Mucosa of rectum (tissue), 2 donors: ENCODE data around the gene TRPC1.

ENCODE experiments used
- H3K27ac ChIP-seq, 2 donors: one replicate each; pipeline ENCODE4 v1.7.0; 2013; ENCODE audit warnings: inconsistent platforms in 2 of 2, low read depth in 2 of 2, low read length in 2 of 2
- H3K27me3 ChIP-seq, 2 donors: one replicate each; pipeline ENCODE4 v1.7.0; 2013; ENCODE audit warnings: low read length in 2 of 2; ENCODE audit not compliant: control insufficient read depth in 2 of 2, insufficient read depth in 2 of 2
- H3K36me3 ChIP-seq, 2 donors: one replicate each; pipeline ENCODE4 v1.7.0; 2013; ENCODE audit warnings: low read length in 2 of 2; ENCODE audit not compliant: control insufficient read depth in 2 of 2, insufficient read depth in 2 of 2
- H3K4me1 ChIP-seq, 2 donors: one replicate each; pipeline ENCODE4 v1.7.0; 2013; ENCODE audit warnings: low read length in 2 of 2, mild to moderate bottlenecking in 1 of 2; ENCODE audit not compliant: control insufficient read depth in 2 of 2, insufficient read depth in 2 of 2
- H3K4me3 ChIP-seq, 2 donors: one replicate each; pipeline ENCODE4 v1.7.0; 2013; ENCODE audit warnings: low read length in 2 of 2
- H3K9ac ChIP-seq, 2 donors: one replicate each; pipeline ENCODE4 v1.7.0; 2013; ENCODE audit warnings: low read length in 2 of 2, low read depth in 1 of 2, mild to moderate bottlenecking in 1 of 2
- H3K9me3 ChIP-seq, 2 donors: one replicate each; pipeline ENCODE4 v1.7.0; 2013; ENCODE audit warnings: low read length in 2 of 2; ENCODE audit not compliant: control insufficient read depth in 2 of 2
- donor health status: healthy.
- donor health status: Normal muscosa, but diverticular disease.

The TRPC1 gene

DNA sequence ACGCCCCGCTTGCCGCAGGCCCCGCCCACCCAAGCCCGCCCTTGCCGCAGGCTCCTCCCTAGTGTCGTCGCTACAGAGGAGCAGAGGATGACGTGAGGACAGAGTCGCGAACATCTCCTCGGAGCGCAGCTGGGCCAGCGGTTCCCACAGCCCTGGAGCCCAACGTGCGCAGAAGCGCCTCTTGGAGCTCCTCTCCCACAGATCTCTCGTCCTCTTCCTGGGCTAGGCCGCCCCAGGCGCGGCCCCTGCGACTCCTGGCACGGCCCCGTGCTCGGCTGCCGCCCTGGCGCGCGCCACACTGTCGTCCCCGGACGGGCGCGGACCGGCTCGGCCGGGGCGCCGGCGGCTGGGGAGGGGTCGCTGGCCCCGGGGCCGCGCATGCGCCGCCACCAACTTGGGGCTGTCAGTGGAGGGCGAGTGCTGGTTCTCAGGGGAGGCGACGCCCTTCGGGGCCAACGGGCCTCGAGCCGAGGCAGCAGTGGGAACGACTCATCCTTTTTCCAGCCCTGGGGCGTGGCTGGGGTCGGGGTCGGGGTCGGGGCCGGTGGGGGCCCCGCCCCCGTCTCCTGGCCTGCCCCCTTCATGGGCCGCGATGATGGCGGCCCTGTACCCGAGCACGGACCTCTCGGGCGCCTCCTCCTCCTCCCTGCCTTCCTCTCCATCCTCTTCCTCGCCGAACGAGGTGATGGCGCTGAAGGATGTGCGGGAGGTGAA, at the start of gene TRPC1:
Gene TRPC1 (plus strand): TSS at position 67 of the 714 bp plus-strand sequence. CDS start 526 bp downstream, at position 593.
- peak within 1 kb of the TSS; percentile 83 to 84 for H3K4me3 ChIP-seq
- H3K9ac ChIP-seq = peak within 1 kb of the TSS; percentile 65 to 81
- H3K27me3 ChIP-seq = peaks cover 9 to 19% of the 10 kb centered on the region in 2 donors
- no peaks in the 10 kb centered on the region for H3K36me3 ChIP-seq
- peaks cover 5 to 7% of the 10 kb centered on the region in 2 donors for H3K4me1 ChIP-seq
- H3K27ac ChIP-seq = peak within 1 kb of the TSS; percentile 74 to 75
- no peaks in the 10 kb centered on the region for H3K9me3 ChIP-seq

DNA sequence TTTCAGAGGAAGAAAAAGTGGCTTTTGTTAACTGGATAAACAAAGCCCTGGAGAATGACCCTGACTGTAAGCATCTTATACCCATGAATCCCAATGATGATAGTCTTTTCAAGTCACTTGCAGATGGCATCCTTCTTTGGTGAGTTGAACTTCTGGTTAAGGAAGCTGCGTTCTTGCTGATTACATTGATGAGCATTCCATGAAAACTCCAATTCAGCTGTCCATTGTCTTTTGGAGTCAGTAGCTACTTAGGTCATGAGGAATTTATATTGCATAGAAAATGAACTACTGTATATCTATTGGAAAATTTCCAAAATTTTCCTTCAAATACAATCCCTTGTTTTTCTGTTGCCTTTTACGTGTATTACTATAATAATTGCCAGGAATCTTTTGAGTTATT, 47.7 kb upstream of the TRPC1 start:
- Histone ChIP-seq H3K36me3 (peaks cover 18% of the 10 kb centered on the region in 2 donors), H3K9me3 (no peaks in the 10 kb centered on the region), H3K9ac (no peak overlapping the region), H3K27me3 (no peaks in the 10 kb centered on the region), H3K4me1 (no peaks in the 10 kb centered on the region), H3K27ac (no peak overlapping the region), H3K4me3 (no peak overlapping the region)

DNA sequence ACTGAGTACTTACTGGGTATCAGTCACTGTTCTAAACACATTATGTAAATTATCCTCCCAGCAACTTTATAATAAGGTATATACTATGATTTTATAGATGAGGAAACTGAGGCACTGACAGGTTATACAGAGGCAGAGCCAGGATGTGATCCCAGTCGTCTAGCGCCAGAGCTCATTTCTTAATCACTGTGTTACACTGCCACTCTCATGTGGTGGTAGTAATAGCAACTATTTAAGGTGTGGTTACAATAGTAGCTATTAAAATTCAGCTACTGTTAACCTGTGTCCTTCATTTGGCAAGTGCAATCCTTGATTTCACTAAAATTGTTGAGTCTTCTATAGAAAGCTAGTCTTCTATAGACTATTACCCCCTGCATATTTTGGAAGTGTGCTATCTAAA, 43.1 kb upstream of the TRPC1 start:
- Histone ChIP-seq H3K9ac (no peak overlapping the region), H3K4me1 (no peaks in the 10 kb centered on the region), H3K9me3 (no peaks in the 10 kb centered on the region), H3K27ac (no peak overlapping the region), H3K27me3 (no peaks in the 10 kb centered on the region), H3K4me3 (no peak overlapping the region), H3K36me3 (peaks cover 28 to 29% of the 10 kb centered on the region in 2 donors)

DNA sequence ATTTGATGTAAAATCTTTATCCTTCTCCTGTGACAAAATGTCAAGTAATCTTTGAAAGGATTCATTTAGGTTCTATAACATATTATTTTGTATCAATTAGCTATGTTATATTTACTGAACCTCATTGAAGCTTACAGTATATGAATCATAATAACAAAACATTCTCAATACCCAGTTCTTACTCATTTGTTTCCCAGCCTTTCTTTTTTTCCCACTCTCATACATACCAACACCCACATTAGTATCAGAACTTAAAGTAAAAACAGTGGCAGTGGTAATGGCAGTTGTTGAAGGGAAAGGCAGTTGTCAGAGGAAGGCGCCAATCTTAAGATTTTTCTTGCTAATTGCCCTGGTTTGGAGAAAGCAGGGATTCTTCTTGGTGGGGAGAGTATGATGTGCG, 33.2 kb upstream of the TRPC1 start:
- no peaks in the 10 kb centered on the region for H3K4me1 ChIP-seq
- H3K27ac ChIP-seq = no peak overlapping the region
- no peak overlapping the region for H3K9ac ChIP-seq
- no peaks in the 10 kb centered on the region for H3K9me3 ChIP-seq
- peaks cover 22 to 35% of the 10 kb centered on the region in 2 donors for H3K36me3 ChIP-seq
- no peaks in the 10 kb centered on the region for H3K27me3 ChIP-seq
- no peak overlapping the region for H3K4me3 ChIP-seq

DNA sequence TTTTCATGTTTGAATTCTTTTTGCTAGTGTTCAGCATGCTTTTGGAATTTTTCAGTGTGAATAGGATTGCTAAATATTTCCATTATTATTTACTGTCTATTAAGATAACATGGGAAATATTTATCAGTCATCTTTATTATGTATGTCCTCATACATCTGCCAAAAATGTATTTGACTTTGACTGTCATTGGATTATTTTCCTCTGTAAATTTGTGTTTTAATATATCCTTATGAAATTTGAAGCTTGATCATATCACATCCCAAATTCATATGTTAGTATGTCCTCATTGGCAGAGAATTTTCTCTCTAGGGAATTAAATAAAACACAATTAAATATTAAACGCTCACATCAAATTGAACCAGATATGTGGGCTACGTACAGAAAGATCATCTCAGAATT, 32.3 kb upstream of the TRPC1 start:
- no peak overlapping the region for H3K9ac ChIP-seq
- H3K9me3 ChIP-seq = no peaks in the 10 kb centered on the region
- H3K36me3 ChIP-seq = peaks cover 16 to 26% of the 10 kb centered on the region in 2 donors
- H3K27ac ChIP-seq = no peak overlapping the region
- no peaks in the 10 kb centered on the region for H3K4me1 ChIP-seq
- no peak overlapping the region for H3K4me3 ChIP-seq
- no peaks in the 10 kb centered on the region for H3K27me3 ChIP-seq

DNA sequence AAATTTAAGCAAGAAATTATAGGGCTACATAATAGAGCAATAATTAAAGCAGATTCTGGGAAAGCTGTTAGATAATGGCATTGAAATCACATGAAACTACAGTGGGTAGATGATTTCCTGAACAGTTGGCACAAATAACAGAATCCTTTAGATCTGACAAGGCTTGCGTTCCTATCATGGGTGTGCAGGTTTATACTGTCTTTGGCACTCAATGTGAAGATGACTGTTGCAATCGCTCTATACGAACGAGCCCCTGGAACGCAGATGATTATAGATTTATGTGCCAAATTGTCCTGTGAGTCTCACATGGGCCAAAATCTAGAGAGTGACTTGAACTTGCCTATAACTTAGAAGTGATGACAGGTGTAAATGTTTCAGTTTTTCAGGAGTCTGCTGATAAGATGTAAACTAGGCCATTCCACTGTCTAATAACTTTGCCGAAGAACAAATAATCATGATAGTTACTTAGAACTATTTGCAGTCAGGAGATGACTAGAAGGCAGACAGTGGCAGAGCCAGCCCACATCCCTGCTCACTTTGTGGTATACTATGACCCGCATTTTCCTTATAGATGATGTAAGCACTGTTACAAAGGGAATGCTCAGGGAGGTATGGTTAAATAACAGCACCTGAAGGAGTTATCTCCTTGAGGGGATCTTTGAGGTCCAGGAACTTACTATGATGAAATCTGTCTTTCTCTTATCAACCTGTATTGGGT, 30.5 kb upstream of the TRPC1 start:
- Histone ChIP-seq H3K36me3 (peaks cover 14 to 22% of the 10 kb centered on the region in 2 donors), H3K27me3 (no peaks in the 10 kb centered on the region), H3K4me3 (no peak overlapping the region), H3K27ac (no peak overlapping the region), H3K9me3 (no peaks in the 10 kb centered on the region), H3K9ac (no peak overlapping the region), H3K4me1 (no peaks in the 10 kb centered on the region)

DNA sequence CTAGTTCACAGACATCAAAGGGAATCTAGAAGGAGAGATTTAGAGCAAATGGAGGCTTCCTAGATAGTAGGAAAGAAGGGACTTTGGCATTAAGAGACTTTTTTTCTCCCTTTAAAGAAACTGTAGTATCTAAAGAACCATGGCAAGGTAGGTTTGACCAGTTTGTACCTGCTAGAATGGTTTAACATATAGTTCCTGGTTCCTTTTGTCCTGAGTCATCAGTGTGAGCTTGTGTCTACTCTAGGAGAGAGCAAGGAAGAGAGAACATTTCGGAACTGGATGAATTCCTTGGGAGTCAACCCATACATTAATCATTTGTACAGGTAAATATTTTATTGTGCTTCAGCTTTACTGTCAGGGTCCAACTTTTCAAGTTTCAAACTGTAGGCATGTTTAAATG, 29.6 kb upstream of the TRPC1 start:
- H3K4me1 ChIP-seq = no peaks in the 10 kb centered on the region
- no peaks in the 10 kb centered on the region for H3K9me3 ChIP-seq
- H3K36me3 ChIP-seq = peaks cover 12 to 16% of the 10 kb centered on the region in 2 donors
- H3K9ac ChIP-seq = no peak overlapping the region
- no peaks in the 10 kb centered on the region for H3K27me3 ChIP-seq
- H3K4me3 ChIP-seq = no peak overlapping the region
- no peak overlapping the region for H3K27ac ChIP-seq

DNA sequence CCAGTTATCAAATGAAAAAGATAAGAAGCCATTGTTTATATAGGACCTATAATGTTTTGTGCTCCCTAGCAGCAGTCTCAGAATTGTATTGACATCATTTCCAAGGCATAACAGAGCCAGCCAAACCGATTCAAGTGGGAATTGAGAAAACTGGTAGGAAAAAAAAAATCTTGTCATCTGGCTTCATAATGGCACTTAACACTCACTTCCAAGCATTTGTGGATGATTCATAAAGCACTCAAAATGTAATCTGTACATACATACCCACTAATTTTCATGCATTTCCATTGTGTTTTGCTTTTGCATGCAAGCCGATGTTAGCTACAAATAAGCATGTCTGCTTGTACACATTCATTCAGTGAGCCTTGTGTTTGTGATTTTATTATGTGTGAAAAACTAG, 18.6 kb upstream of the TRPC1 start:
- H3K4me3 ChIP-seq = no peak overlapping the region
- H3K27me3 ChIP-seq = no peaks in the 10 kb centered on the region
- no peaks in the 10 kb centered on the region for H3K4me1 ChIP-seq
- no peaks in the 10 kb centered on the region for H3K9me3 ChIP-seq
- no peak overlapping the region for H3K9ac ChIP-seq
- no peak overlapping the region for H3K27ac ChIP-seq
- peaks cover 10 to 12% of the 10 kb centered on the region in 2 donors for H3K36me3 ChIP-seq

DNA sequence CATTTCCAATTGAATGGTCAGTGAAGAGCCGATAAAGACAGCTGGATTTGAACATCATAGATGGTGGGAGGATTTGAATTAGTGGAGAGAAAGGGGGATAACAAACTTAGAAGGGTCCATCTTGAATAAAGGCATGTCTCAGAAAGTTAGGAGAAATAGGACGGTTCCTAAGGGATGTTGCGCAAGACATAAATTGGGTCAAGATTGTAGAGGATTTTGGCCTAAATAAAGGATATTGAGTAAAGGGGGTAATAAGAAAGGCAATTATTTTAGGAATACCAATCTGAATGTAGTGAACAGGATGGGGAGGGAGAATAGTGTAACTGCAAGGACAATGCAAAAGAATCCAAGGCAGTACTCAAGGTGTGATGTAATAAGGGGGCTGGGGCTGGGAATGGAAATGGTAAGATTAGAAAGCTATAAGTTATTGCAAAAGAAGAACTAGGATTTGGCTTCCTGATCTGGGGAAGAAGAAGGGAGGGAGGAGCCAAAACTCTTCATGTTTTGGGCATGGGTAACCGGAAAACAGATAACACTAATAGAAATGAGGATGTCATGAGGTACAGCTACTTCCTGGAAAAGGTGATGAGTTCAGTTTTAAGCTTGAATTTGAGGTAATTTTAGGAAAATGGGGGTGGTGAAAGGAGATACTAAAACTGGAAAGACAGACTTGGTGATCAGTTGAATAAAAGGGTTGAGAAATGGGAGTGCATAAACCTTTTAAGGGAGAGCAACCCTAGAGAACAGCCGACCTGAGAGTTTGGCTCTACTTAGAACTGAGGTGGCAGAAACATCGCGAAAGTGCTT, 17.3 kb upstream of the TRPC1 start:
- no peak overlapping the region for H3K4me3 ChIP-seq
- no peaks in the 10 kb centered on the region for H3K27me3 ChIP-seq
- H3K4me1 ChIP-seq = no peaks in the 10 kb centered on the region
- H3K9me3 ChIP-seq = no peaks in the 10 kb centered on the region
- no peak overlapping the region for H3K27ac ChIP-seq
- peaks cover 10 to 12% of the 10 kb centered on the region in 2 donors for H3K36me3 ChIP-seq
- H3K9ac ChIP-seq = no peak overlapping the region

DNA sequence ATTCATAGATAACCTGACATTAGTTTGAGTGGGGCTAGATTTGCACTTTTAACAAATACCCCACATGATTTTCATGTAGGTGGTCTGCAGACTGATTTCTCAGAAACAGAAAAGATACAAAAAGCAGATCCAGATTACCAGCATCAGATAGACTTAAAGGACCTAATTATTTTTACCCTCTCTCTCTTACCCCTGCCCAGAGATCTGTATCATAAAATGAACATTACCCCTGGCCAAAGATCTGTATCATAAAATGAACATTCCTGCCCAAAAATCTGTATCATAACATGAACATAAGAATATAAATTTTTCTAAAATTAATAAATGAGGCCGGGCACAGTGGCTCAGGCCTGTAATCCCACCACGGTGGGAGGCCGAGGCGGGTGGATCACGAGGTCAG, 14.6 kb upstream of the TRPC1 start:
- Histone ChIP-seq H3K27ac (no peak overlapping the region), H3K9me3 (no peaks in the 10 kb centered on the region), H3K36me3 (peaks cover 19 to 24% of the 10 kb centered on the region in 2 donors), H3K27me3 (no peaks in the 10 kb centered on the region), H3K4me3 (no peak overlapping the region), H3K4me1 (no peaks in the 10 kb centered on the region), H3K9ac (no peak overlapping the region)
